Measurements from ENCODE around the gene GRM8.

The GRM8 gene

GRCh38 chr7:126411032-126411820 lies 841.5 kb downstream of the GRM8 start:
- DNase-seq = no peak

GRCh38 chr7:126403040-126403439 lies 849.7 kb downstream of the GRM8 start:
- DNase-seq = no peak

DNA sequence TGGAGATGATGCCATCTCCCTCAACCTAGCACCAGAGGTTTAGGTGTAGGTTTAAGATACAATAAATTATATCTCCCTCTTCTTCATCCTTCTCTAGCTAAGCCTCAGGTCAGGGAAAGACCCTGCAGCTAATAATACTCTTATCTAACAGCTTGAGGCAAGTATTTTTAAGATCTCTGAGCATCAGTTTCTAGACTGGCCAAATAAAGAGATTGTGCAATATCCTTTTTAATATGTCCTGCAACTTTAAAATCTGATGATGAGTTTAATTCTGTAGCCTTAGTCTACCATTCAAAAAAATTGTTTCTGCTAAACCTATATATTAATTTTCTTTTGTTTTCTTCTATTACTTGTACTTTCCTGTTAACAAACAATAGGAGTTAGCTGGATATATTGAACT lies 850.8 kb downstream of the GRM8 start:
- DNase-seq = no peak

DNA sequence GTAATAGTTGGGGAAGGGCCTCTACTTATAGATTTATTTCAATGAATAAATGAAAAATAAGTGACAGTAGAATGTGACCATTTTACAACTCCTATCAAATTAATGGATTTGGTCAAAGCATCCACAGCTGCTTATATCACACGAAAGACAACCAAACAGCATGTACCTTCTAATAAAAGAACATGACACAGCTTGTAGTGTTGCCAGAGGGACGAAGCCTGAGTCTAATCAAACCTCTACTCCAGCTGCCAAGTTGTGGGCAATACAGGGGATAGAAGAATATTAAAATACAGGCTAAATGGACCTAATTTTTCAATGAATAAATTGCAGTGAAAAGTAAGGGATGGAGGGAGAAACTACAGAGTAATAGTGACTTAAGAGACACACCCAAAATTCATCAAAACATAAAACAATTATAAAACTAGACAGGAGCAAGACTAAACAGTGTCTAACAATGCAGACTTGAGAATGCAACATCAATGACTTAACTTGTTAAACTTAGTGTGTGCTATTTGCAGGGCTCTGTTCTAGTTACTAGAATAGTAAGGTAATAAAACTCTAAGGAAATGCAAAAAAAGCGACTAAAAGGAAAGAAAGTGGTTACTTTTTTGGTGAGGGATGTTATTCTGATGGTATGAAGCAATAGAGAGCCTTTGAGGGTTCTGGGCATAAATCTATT lies 853.8 kb downstream of the GRM8 start:
- DNase-seq = no peak

DNA sequence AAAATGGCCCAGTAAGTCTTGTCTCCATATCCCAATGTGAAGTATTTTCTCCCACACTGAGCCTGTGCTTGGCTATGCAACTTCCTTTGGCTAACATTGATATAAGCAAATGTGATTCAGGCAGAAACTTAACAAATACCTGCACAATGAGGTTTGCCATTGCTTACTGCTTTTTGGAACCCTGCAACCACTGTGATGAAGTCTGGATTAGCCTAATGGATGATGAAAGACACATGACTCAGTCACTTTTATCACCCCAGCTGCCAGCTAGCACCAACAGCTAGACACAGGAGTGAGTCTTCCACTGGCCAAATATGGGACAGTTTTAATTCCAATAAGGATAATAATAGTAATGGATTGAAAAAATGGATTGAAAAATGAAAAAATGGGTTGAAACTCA lies 854.5 kb downstream of the GRM8 start:
- no peak for DNase-seq

GRCh38 chr7:126394406-126394805 lies 858.3 kb downstream of the GRM8 start:
- no peak for DNase-seq
